ENCODE measurements around the gene BDNF.

The BDNF gene

DNA sequence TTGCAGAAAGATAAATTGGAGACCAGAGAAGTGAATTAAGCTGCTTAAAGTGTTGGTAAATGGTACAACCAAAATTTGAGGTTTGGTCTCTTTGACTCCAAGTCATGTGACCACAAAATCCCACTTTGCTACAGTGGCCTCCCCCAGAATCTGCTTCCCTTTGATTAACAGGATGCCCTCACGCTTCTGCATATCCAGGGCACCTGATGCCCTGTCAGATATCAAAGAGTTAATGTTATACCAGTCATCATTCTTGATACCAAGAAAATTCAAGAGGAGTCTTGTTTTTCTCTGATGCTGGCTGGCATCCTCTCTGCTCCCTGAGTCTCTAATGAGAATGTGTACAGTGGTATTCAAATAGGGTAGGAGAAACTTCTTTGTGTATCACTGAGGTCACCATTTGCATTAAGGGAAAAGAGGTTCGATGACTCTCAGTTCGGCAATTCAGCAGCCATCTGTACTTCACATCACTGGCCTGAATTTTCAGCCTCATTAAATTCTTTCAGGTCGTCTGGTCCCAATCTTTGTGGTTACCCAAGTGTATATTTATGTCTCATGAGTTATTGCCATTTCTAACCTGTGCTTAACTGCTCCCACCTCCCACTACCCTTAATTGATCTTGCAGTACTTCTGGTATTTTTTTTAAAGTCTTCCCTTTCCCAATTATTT, 73.9 kb downstream of the BDNF start:
- Histone ChIP-seq H3K9ac (ENCODE audit: low read length in 2 of 2) (no peak overlapping the region), H3K27me3 (ENCODE audit: control insufficient read depth in 1 of 2, insufficient read depth in 2 of 2, low read length in 2 of 2) (no peaks in the 10 kb centered on the region), H3K4me3 (ENCODE audit: low read length in 2 of 2) (no peak overlapping the region), H3K27ac (ENCODE audit: low read length) (no peak overlapping the region), H3K36me3 (ENCODE audit: control insufficient read depth in 2 of 2, insufficient read depth in 2 of 2, low read length in 2 of 2) (no peaks in the 10 kb centered on the region), H3K9me3 (ENCODE audit: control insufficient read depth in 2 of 2, low read length in 2 of 2) (no peaks in the 10 kb centered on the region), H3K4me1 (ENCODE audit: control insufficient read depth, insufficient read depth, low read length) (no peaks in the 10 kb centered on the region)

DNA sequence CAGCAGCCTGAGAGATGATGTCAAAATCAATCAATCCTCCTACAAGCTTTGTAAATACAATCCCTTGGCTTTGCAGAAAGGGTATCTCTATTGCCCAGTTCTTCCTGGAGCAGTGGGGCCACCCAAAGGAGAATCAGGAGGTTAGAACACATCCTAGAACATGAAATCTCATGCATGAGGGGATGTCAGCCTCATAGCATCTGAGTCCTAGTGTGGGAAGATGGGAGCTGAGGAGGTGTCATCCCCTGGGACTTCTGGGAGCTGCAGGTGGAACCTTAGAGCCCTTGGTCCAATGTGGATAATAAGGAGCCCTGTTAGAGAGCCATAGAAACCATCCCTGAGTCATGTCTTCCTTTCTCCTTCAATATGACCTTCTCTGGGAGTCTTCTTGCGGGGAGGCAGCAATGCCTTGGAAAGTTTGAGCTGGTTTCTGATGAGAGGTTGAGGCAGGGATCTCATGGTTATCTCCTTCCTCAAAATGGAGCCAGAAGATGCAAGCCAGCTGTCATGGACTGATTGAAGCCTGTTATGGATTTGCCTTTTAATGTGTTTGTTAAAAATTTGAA, 74.8 kb downstream of the BDNF start:
- H3K36me3 ChIP-seq (ENCODE audit: control insufficient read depth in 2 of 2, insufficient read depth in 2 of 2, low read length in 2 of 2), result no peaks in the 10 kb centered on the region
- H3K27ac ChIP-seq (ENCODE audit: low read length), result no peak overlapping the region
- H3K27me3 ChIP-seq (ENCODE audit: control insufficient read depth in 1 of 2, insufficient read depth in 2 of 2, low read length in 2 of 2), result no peaks in the 10 kb centered on the region
- H3K4me1 ChIP-seq (ENCODE audit: control insufficient read depth, insufficient read depth, low read length), result no peaks in the 10 kb centered on the region
- no peak overlapping the region for H3K4me3 ChIP-seq (ENCODE audit: low read length in 2 of 2)
- H3K9ac ChIP-seq (ENCODE audit: low read length in 2 of 2), result no peak overlapping the region
- H3K9me3 ChIP-seq (ENCODE audit: control insufficient read depth in 2 of 2, low read length in 2 of 2), result no peaks in the 10 kb centered on the region

DNA sequence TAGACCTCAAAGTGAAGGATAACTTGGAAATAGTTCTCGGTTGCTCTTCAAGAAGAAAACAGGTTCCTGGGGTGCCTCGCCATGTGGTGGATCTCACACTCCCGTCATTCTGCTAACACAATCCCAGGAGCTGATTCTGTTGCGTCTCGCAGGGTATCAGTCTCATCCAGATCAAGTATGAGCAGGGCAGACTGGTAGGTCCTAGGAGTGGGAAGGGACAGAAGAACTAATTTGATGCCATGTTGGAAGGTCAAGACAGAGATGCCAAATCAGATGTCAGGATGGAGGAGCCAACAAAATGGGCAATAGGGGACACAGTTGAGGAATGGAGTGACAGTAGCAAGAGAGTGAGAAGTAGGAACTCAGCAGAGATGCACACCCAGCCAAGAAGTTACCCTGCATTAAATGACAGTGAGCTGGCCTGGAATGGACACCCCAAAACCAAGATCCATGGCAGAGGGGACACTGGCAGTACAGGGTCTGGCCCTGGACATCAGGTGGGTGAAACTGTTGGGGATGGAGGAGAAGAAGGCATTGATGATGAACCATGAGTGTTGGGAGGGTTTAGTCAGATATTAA, 76.2 kb downstream of the BDNF start:
- Histone ChIP-seq H3K27ac (ENCODE audit: low read length) (no peak overlapping the region), H3K4me3 (ENCODE audit: low read length in 2 of 2) (no peak overlapping the region), H3K27me3 (ENCODE audit: control insufficient read depth in 1 of 2, insufficient read depth in 2 of 2, low read length in 2 of 2) (no peaks in the 10 kb centered on the region), H3K4me1 (ENCODE audit: control insufficient read depth, insufficient read depth, low read length) (no peaks in the 10 kb centered on the region), H3K9me3 (ENCODE audit: control insufficient read depth in 2 of 2, low read length in 2 of 2) (no peaks in the 10 kb centered on the region), H3K36me3 (ENCODE audit: control insufficient read depth in 2 of 2, insufficient read depth in 2 of 2, low read length in 2 of 2) (no peaks in the 10 kb centered on the region), H3K9ac (ENCODE audit: low read length in 2 of 2) (no peak overlapping the region)

DNA sequence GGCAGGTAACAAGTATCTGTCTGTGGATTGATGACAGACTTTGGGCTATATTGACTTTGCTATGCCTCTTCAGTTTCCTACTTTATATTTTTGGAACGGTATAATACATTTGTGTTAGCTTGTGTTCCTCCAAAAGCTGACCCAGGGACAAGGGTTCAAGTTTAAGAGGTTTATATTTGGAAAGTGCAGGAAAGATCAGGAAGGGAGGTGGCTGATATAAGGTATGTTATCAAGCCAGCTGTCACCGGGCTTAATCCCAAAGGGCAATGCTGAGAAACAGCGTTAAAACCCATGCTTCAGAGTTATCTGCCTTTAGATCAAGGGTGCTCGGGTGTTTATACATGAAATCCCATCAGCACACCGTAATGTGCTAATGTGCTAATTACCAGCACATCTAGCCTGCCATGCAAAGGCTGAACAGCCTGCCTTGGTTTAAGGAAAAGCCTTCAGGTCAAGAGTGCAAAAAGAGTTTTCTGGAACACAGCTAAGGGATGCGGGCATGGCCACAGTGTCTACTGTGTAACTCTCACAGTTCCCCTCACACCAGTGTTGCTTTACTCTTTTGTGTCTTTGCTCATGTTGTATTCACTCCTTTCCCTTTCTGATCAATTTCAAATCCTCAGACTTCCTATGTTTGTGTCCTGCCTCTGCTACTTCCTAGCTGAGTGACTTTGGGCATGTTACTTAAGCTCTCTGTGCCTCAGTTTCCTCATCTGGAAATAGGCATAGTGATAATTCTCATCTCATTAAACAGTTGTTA, 77.5 kb downstream of the BDNF start:
- no peaks in the 10 kb centered on the region for H3K27me3 ChIP-seq (ENCODE audit: control insufficient read depth in 1 of 2, insufficient read depth in 2 of 2, low read length in 2 of 2)
- no peaks in the 10 kb centered on the region for H3K9me3 ChIP-seq (ENCODE audit: control insufficient read depth in 2 of 2, low read length in 2 of 2)
- H3K4me1 ChIP-seq (ENCODE audit: control insufficient read depth, insufficient read depth, low read length), result no peaks in the 10 kb centered on the region
- no peak overlapping the region for H3K9ac ChIP-seq (ENCODE audit: low read length in 2 of 2)
- no peak overlapping the region for H3K4me3 ChIP-seq (ENCODE audit: low read length in 2 of 2)
- H3K27ac ChIP-seq (ENCODE audit: low read length), result no peak overlapping the region
- H3K36me3 ChIP-seq (ENCODE audit: control insufficient read depth in 2 of 2, insufficient read depth in 2 of 2, low read length in 2 of 2), result no peaks in the 10 kb centered on the region

DNA sequence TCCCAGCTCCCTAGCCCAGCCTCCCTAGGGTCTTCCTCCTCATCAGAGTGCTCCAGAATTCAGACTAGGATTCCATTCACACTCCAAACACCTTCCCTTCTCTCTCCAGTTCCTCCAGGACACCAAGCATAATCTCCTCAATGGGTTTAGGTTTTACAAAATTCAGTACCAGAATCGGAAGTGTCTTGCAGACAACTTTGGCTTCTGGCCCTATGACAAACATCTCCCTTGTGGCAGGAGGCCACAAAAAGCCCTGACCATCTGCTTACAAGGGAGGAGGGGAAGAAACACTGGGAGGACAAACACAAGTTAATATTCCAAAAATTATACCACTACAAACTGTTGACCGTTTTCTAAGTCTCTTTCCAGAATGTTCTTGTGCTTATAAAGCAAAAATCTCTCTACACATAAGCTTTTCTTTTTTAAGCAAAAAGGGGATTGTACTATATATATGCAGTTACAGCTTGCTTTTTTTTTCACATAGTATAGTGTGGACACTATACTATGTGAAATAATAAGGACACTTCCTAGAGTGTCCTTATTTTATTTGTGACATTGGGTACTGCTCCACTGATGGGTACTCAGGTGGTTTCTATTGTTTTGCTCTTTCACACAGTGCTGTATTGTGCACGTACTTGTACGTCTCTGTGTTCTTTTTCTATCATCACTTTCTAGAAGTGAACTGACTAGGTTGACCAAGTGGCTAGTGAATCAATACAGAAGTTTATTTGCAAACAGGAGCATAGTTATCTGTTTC, 78.7 kb downstream of the BDNF start:
- Histone ChIP-seq H3K9ac (ENCODE audit: low read length in 2 of 2) (no peak overlapping the region), H3K36me3 (ENCODE audit: control insufficient read depth in 2 of 2, insufficient read depth in 2 of 2, low read length in 2 of 2) (no peaks in the 10 kb centered on the region), H3K27me3 (ENCODE audit: control insufficient read depth in 1 of 2, insufficient read depth in 2 of 2, low read length in 2 of 2) (no peaks in the 10 kb centered on the region), H3K9me3 (ENCODE audit: control insufficient read depth in 2 of 2, low read length in 2 of 2) (no peaks in the 10 kb centered on the region), H3K27ac (ENCODE audit: low read length) (no peak overlapping the region), H3K4me1 (ENCODE audit: control insufficient read depth, insufficient read depth, low read length) (no peaks in the 10 kb centered on the region), H3K4me3 (ENCODE audit: low read length in 2 of 2) (no peak overlapping the region)

DNA sequence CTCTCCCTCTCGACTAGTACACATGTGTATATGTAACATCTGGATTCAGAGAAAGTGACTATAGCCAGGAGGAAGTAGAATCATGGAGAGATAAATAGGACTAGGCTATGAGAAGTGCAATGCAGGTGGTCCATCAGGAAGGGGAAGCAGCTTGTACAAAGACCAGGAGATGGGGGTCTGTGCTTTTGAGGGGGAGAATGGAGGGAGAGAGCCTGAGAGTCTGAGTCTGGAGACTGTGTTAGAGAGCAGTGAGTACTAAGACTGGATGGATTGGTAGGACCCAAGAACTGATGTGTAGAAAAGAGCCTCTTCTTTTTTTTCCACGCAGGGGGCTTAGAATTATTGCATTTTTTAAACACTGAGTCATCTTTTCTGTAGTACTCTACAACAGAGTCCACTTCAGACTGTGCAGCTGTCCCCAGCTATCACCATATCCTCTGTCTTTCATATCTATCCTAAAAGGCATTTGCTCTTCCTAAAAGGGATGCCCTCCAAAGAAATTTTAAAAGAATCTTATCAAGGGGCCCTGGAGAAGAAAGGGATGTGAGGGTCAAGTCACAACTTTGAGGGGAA, 80.4 kb downstream of the BDNF start:
- Histone ChIP-seq H3K4me1 (ENCODE audit: control insufficient read depth, insufficient read depth, low read length) (no peaks in the 10 kb centered on the region), H3K27me3 (ENCODE audit: control insufficient read depth in 1 of 2, insufficient read depth in 2 of 2, low read length in 2 of 2) (no peaks in the 10 kb centered on the region), H3K27ac (ENCODE audit: low read length) (no peak overlapping the region), H3K4me3 (ENCODE audit: low read length in 2 of 2) (no peak overlapping the region), H3K9me3 (ENCODE audit: control insufficient read depth in 2 of 2, low read length in 2 of 2) (no peaks in the 10 kb centered on the region), H3K36me3 (ENCODE audit: control insufficient read depth in 2 of 2, insufficient read depth in 2 of 2, low read length in 2 of 2) (no peaks in the 10 kb centered on the region), H3K9ac (ENCODE audit: low read length in 2 of 2) (no peak overlapping the region)

DNA sequence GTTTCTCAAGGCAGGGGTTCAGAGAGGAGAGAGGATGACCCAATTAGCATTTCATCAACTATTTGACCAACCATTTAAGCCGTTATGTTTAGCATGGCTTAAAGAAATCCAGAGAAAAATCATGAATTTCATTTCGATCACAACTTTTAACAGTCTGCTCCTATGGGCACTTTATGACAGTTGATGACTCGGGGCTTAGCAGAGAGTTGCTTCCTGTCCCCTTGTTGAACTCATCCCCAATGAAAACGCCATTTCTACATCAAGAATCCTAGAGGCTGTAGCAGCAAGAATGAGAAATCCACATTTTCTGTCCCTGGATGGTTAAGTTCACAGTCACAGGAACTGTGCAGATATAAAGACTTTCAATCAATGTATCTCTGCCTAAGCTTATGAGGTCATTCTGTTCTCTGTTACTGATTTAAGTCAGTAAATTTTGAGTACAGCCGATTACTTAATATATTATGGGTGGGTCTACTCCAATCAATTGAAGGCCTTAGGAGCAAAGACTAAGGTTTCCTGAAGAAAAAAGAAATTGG, 81.1 kb downstream of the BDNF start:
- Histone ChIP-seq H3K27ac (ENCODE audit: low read length) (no peak overlapping the region), H3K27me3 (ENCODE audit: control insufficient read depth in 1 of 2, insufficient read depth in 2 of 2, low read length in 2 of 2) (no peaks in the 10 kb centered on the region), H3K9ac (ENCODE audit: low read length in 2 of 2) (no peak overlapping the region), H3K4me3 (ENCODE audit: low read length in 2 of 2) (no peak overlapping the region), H3K4me1 (ENCODE audit: control insufficient read depth, insufficient read depth, low read length) (no peaks in the 10 kb centered on the region), H3K9me3 (ENCODE audit: control insufficient read depth in 2 of 2, low read length in 2 of 2) (no peaks in the 10 kb centered on the region), H3K36me3 (ENCODE audit: control insufficient read depth in 2 of 2, insufficient read depth in 2 of 2, low read length in 2 of 2) (no peaks in the 10 kb centered on the region)

DNA sequence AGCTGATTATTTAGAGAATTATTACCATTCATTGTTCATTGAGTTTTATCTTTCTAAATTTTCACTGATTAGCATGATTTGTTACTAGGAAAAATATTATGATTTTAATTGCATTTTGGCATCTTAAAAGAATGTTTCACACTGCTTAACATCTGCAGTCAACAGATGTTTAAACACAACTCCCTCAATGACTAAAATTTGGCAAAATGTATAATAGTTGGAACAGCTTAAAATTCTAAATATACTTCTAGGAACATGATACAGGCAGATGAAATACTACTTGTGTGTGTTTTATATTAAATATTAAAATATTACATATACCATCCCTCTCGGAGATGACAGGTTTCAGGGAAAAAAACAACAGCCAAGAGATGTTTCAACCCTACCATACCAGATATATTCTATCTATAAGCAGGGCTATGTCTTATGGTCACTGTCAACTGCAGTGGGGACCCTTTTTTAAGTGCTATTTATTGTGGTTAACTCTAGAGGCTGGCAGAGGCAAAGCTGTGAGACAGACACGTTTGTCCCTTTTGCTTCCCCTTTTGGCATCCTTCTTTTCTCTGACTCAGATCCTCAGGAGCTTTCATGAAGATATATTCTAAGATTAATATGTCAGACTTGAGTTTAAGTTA, 81.9 kb downstream of the BDNF start:
- Histone ChIP-seq H3K9me3 (ENCODE audit: control insufficient read depth in 2 of 2, low read length in 2 of 2) (no peaks in the 10 kb centered on the region), H3K4me1 (ENCODE audit: control insufficient read depth, insufficient read depth, low read length) (no peaks in the 10 kb centered on the region), H3K36me3 (ENCODE audit: control insufficient read depth in 2 of 2, insufficient read depth in 2 of 2, low read length in 2 of 2) (no peaks in the 10 kb centered on the region), H3K4me3 (ENCODE audit: low read length in 2 of 2) (no peak overlapping the region), H3K27ac (ENCODE audit: low read length) (no peak overlapping the region), H3K9ac (ENCODE audit: low read length in 2 of 2) (no peak overlapping the region), H3K27me3 (ENCODE audit: control insufficient read depth in 1 of 2, insufficient read depth in 2 of 2, low read length in 2 of 2) (no peaks in the 10 kb centered on the region)

DNA sequence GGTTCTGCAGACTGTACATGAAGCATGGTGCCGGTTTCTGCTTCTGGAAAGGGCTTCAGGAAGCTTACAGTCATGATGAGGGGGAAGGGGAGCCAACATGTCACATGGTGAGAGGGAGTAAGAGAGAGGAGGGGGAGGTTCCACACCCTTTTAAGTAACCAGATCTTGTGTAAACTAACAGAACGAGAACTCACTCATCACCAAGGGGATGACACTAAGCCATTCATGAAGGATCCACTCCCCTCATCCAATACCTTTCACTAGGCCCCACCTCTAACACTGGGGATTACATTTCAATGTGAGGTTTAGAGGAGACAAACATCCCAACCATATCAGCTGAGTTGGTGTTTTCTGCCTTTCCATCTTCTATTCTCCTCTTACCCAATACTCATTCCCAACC, 83.5 kb downstream of the BDNF start:
- H3K36me3 ChIP-seq (ENCODE audit: control insufficient read depth in 2 of 2, insufficient read depth in 2 of 2, low read length in 2 of 2), result no peaks in the 10 kb centered on the region
- H3K27ac ChIP-seq (ENCODE audit: low read length), result no peak overlapping the region
- no peaks in the 10 kb centered on the region for H3K9me3 ChIP-seq (ENCODE audit: control insufficient read depth in 2 of 2, low read length in 2 of 2)
- no peaks in the 10 kb centered on the region for H3K27me3 ChIP-seq (ENCODE audit: control insufficient read depth in 1 of 2, insufficient read depth in 2 of 2, low read length in 2 of 2)
- no peak overlapping the region for H3K9ac ChIP-seq (ENCODE audit: low read length in 2 of 2)
- H3K4me3 ChIP-seq (ENCODE audit: low read length in 2 of 2), result no peak overlapping the region
- no peaks in the 10 kb centered on the region for H3K4me1 ChIP-seq (ENCODE audit: control insufficient read depth, insufficient read depth, low read length)

DNA sequence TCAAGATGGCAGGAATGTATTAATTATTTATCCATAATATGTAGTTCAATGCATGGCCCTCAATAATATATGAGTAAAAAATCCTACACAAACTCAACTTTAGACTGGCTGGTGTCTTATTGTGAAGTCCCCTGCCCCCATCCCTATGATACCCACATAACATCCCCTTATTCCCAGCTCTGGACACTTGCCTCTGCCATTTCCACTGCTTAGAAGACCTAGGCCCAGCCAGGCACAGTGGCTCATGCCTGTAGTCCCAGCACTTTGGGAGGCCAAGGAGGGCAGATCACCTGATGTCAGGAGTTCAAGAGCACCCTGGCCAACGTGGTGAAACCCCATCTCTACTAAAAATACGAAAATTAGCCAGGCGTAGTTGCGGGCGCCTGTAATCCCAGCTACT, 84.4 kb downstream of the BDNF start:
- H3K9me3 ChIP-seq (ENCODE audit: control insufficient read depth in 2 of 2, low read length in 2 of 2), result no peaks in the 10 kb centered on the region

More for the DNA sequence above, 84.4 kb downstream of the BDNF start:
- no peaks in the 10 kb centered on the region for H3K4me1 ChIP-seq (ENCODE audit: control insufficient read depth, insufficient read depth, low read length)
- H3K4me3 ChIP-seq (ENCODE audit: low read length in 2 of 2), result no peak overlapping the region
- H3K9ac ChIP-seq (ENCODE audit: low read length in 2 of 2), result no peak overlapping the region
- H3K36me3 ChIP-seq (ENCODE audit: control insufficient read depth in 2 of 2, insufficient read depth in 2 of 2, low read length in 2 of 2), result no peaks in the 10 kb centered on the region
- H3K27ac ChIP-seq (ENCODE audit: low read length), result no peak overlapping the region
- H3K27me3 ChIP-seq (ENCODE audit: control insufficient read depth in 1 of 2, insufficient read depth in 2 of 2, low read length in 2 of 2), result no peaks in the 10 kb centered on the region
